ENCODE results near the gene CMIP.

GRCh38 chr16:81492311-81492761 lies 47.7 kb downstream of the CMIP start:
- no peak for TF ChIP-seq REST (IDR thresholded peaks at IDR 0.05; ENCODE audit: low read depth)
- TF ChIP-seq MAX (IDR thresholded peaks at IDR 0.05) = no peak
- TF ChIP-seq RAD21 (IDR thresholded peaks at IDR 0.05; ENCODE audit: low read depth) = no peak
